Liver (tissue), 9 donors: Measurements from ENCODE around the gene RFX8. TPM values are rescaled to one million over a fixed set of nuclear protein-coding genes. Genes with fewer than 3 reads are reported as not detected.

Experiments used
- DNase-seq: peaks from one replicate; pipeline ENCODE4 v3.0.0-alpha.2; 2017; ENCODE audit warnings: low spot score
- H3K27ac ChIP-seq, 2 donors: one replicate each; pipeline ENCODE4 v1.7.0; 2013; ENCODE audit warnings: inconsistent platforms in 2 of 2, low read length in 2 of 2, control low read depth in 1 of 2, low read depth in 1 of 2, mild to moderate bottlenecking in 1 of 2
- H3K27me3 ChIP-seq, 4 donors: one replicate each; pipeline versions ENCODE4 v1.6.1 to v1.7.0; 2013; ENCODE audit warnings: low read length in 3 of 4, inconsistent platforms in 1 of 4, mild to moderate bottlenecking in 1 of 4, moderate library complexity in 1 of 4; ENCODE audit not compliant: control insufficient read depth in 4 of 4, insufficient read depth in 4 of 4
- H3K36me3 ChIP-seq, 4 donors: one replicate each; pipeline versions ENCODE4 v1.6.1 to v1.7.0; 2013; ENCODE audit warnings: low read length in 3 of 4, mild to moderate bottlenecking in 3 of 4, low read depth in 1 of 4, moderate library complexity in 1 of 4; ENCODE audit not compliant: control insufficient read depth in 4 of 4, insufficient read depth in 3 of 4
- H3K4me1 ChIP-seq, 4 donors: one replicate each; pipeline versions ENCODE4 v1.6.1 to v1.7.0; 2013; ENCODE audit warnings: low read length in 3 of 4, mild to moderate bottlenecking in 3 of 4, moderate library complexity in 1 of 4; ENCODE audit not compliant: control insufficient read depth in 4 of 4, insufficient read depth in 4 of 4
- H3K4me3 ChIP-seq, 3 donors: one replicate each; pipeline versions ENCODE4 v1.6.1 to v1.7.0; 2013; ENCODE audit warnings: low read length in 3 of 3, control low read depth in 1 of 3, low read depth in 1 of 3, mild to moderate bottlenecking in 1 of 3
- H3K9ac ChIP-seq, 2 donors: one replicate each; pipeline ENCODE4 v1.7.0; 2013; ENCODE audit warnings: low read length in 2 of 2, mild to moderate bottlenecking in 2 of 2, moderate library complexity in 2 of 2, control low read depth in 1 of 2, low read depth in 1 of 2
- H3K9me3 ChIP-seq, 4 donors: one replicate each; pipeline versions ENCODE4 v1.6.1 to v1.7.0; 2013; ENCODE audit warnings: low read length in 3 of 4; ENCODE audit not compliant: control insufficient read depth in 4 of 4
- EGR1 ChIP-seq, 2 donors: IDR thresholded peaks; 2 replicates each; pipeline ENCODE4 v1.6.1; 2016 to 2018; ENCODE audit warnings: antibody characterized with exemption in 2 of 2, low read depth in 2 of 2
- FOXA1 ChIP-seq: IDR thresholded peaks from 2 replicates; pipeline ENCODE4 v1.6.1; 2016; ENCODE audit warnings: antibody characterized with exemption
- FOXA2 ChIP-seq: IDR thresholded peaks from 2 replicates; pipeline ENCODE4 v1.6.1; 2016; ENCODE audit warnings: antibody characterized with exemption
- GABPA ChIP-seq, 2 donors: IDR thresholded peaks in 1 of 2; conservative IDR thresholded peaks in 1 of 2; 2 replicates each; pipeline ENCODE4 v1.6.1; 2016; ENCODE audit warnings: antibody characterized with exemption in 2 of 2, mild to moderate bottlenecking in 1 of 2, moderate library complexity in 1 of 2
- HNF4A ChIP-seq, 2 donors: conservative IDR thresholded peaks; 2 replicates each; pipeline ENCODE4 v1.6.1; 2016; ENCODE audit warnings: antibody characterized with exemption in 2 of 2, mild to moderate bottlenecking in 2 of 2
- JUND ChIP-seq, 2 donors: IDR thresholded peaks; 2 replicates each; pipeline ENCODE4 v1.6.1; 2016; ENCODE audit warnings: antibody characterized with exemption in 2 of 2
- RAD21 ChIP-seq, 2 donors: IDR thresholded peaks; 2 replicates each; pipeline ENCODE4 v1.6.1; 2016; ENCODE audit warnings: antibody characterized with exemption in 2 of 2, mild to moderate bottlenecking in 2 of 2
- REST ChIP-seq: IDR thresholded peaks from 2 replicates; pipeline ENCODE4 v1.6.1; 2016; ENCODE audit warnings: antibody characterized with exemption, mild to moderate bottlenecking
- RXRA ChIP-seq, 2 donors: IDR thresholded peaks; 2 replicates each; pipeline ENCODE4 v1.6.1; 2017 to 2018; ENCODE audit warnings: antibody characterized with exemption in 2 of 2, mild to moderate bottlenecking in 1 of 2
- TAF1 ChIP-seq: conservative IDR thresholded peaks from 2 replicates; pipeline ENCODE4 v1.6.1; 2016; ENCODE audit warnings: antibody characterized with exemption, mild to moderate bottlenecking
- YY1 ChIP-seq: IDR thresholded peaks from 2 replicates; pipeline ENCODE4 v1.6.1; 2016; ENCODE audit warnings: antibody characterized with exemption, mild to moderate bottlenecking
- WGBS: extraction: QIAGEN DNeasy Blood & Tissue Kit; methylation state at CpG from one replicate; pipeline ENCODE4 v1.1.7; 2013; 5-methylcytosine and 5-hydroxymethylcytosine counted together
- polyA plus RNA-seq, 2 donors: library from polyadenylated mRNA; stranded (reverse) in 1 of 2; unstranded in 1 of 2; fragments of 200-250 nt in 1 of 2; fragments of >200 nt in 1 of 2; fragmentation: Nextera tagmentation in 1 of 2; extraction: Ambion mirVana in 1 of 2; gene quantifications; one replicate each; pipeline versions ENCODE4 v1.2.1 to v1.2.3, GENCODE V29; 2013 to 2015
- total RNA-seq, 2 donors: library from RNA; depleted of rRNA; stranded (reverse); fragments of >200 nt; gene quantifications; one replicate each; pipeline ENCODE4 v1.2.3, GENCODE V29; 2014
- TF ChIP-seq, protein P1 (sequence below): IDR thresholded peaks from 2 replicates; pipeline ENCODE4 v1.6.1; 2016; ENCODE audit warnings: antibody characterized with exemption
- TF ChIP-seq, protein P2 (sequence below): IDR thresholded peaks from 2 replicates; pipeline ENCODE4 v1.6.1; 2016; ENCODE audit warnings: antibody characterized with exemption
- TF ChIP-seq, protein P3 (sequence below): fragments of 150-350 bp; IDR thresholded peaks from 2 replicates; pipeline ENCODE4 v1.5.1; 2017; ENCODE audit warnings: improper control_type of control experiment, low read depth, low read length; ENCODE audit not compliant: missing input control
- donor health status: healthy.
- donor health status: healthy.
- donor health status: healthy.
- donor health status: healthy.
- donor health status: healthy.

The RFX8 gene
- total and polyA plus RNA-seq, 4 donors, result 0.08 to 0.09 (median 0.09) TPM; not detected in 1

DNA sequence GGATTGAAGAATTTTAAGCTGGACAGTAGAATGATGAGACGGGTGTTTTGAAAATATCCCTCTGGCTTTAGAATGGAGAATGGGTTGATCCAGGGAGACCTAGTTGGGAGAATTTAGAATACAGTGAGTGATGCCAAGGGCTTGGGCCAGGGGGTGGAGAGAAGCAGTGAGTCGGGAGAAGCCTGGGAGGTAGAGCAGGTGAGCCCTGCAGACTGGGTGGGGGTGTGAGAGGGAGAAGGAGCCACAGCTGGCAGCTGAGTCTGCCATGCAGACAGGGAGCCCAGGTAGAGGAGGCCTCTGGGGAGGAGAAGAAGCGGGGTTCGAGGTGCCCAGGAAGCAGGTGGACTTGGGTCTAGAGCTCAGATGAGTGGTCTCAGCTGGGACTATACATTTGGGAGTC lies 105.8 kb downstream of the RFX8 start:
- H3K27me3 ChIP-seq, result no peaks in the 10 kb centered on the region
- no peaks in the 10 kb centered on the region for H3K9me3 ChIP-seq
- no peak for DNase-seq
- H3K4me1 ChIP-seq, result no peaks in the 10 kb centered on the region
- 94% methylated on average over 4 of the region's 4 CpGs for WGBS
- H3K9ac ChIP-seq, result no peak overlapping the region
- no peak overlapping the region for H3K4me3 ChIP-seq
- H3K27ac ChIP-seq, result no peak overlapping the region
- no peaks in the 10 kb centered on the region for H3K36me3 ChIP-seq
- TF ChIP-seq RAD21 (IDR thresholded peaks at IDR 0.05) (no peak), EGR1 (IDR thresholded peaks at IDR 0.05; ENCODE audit: low read depth in 2 of 2) (no peak), TAF1 (no peak), JUND (IDR thresholded peaks at IDR 0.05) (no peak)
- TF ChIP-seq, protein P1, sequence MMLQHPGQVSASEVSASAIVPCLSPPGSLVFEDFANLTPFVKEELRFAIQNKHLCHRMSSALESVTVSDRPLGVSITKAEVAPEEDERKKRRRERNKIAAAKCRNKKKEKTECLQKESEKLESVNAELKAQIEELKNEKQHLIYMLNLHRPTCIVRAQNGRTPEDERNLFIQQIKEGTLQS, result no peak
- TF ChIP-seq, protein P2, sequence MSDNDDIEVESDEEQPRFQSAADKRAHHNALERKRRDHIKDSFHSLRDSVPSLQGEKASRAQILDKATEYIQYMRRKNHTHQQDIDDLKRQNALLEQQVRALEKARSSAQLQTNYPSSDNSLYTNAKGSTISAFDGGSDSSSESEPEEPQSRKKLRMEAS, result no peak

- Histone ChIP-seq H3K27me3 (no peaks in the 10 kb centered on the region), H3K9me3 (no peaks in the 10 kb centered on the region), H3K36me3 (no peaks in the 10 kb centered on the region), H3K9ac (no peak overlapping the region), H3K4me1 (no peaks in the 10 kb centered on the region), H3K4me3 (no peak overlapping the region), H3K27ac (no peak overlapping the region)
- DNase-seq, result no peak
- WGBS, result 82% methylated on average over 5 of the region's 5 CpGs
- TF ChIP-seq FOXA2 (no peak), EGR1 (IDR thresholded peaks at IDR 0.05; ENCODE audit: low read depth in 2 of 2) (no peak), GABPA (IDR thresholded peaks at IDR 0.05 in 1 of 2, conservative IDR thresholded peaks at IDR 0.05 in 1 of 2) (no peak), JUND (IDR thresholded peaks at IDR 0.05) (no peak), YY1 (no peak), TAF1 (no peak), FOXA1 (no peak), RXRA (IDR thresholded peaks at IDR 0.05) (no peak), HNF4A (conservative IDR thresholded peaks at IDR 0.05) (no peak), REST (no peak)
- TF ChIP-seq, protein P1, result no peak
- TF ChIP-seq, protein P3, sequence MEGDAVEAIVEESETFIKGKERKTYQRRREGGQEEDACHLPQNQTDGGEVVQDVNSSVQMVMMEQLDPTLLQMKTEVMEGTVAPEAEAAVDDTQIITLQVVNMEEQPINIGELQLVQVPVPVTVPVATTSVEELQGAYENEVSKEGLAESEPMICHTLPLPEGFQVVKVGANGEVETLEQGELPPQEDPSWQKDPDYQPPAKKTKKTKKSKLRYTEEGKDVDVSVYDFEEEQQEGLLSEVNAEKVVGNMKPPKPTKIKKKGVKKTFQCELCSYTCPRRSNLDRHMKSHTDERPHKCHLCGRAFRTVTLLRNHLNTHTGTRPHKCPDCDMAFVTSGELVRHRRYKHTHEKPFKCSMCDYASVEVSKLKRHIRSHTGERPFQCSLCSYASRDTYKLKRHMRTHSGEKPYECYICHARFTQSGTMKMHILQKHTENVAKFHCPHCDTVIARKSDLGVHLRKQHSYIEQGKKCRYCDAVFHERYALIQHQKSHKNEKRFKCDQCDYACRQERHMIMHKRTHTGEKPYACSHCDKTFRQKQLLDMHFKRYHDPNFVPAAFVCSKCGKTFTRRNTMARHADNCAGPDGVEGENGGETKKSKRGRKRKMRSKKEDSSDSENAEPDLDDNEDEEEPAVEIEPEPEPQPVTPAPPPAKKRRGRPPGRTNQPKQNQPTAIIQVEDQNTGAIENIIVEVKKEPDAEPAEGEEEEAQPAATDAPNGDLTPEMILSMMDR, result no peak
- TF ChIP-seq, protein P2, result no peak
Observed at GRCh38 chr2:101368376-101368775, 106.5 kb downstream of the RFX8 start.
